Measurements from ENCODE around the gene NFKBIB. TPM values are rescaled to one million over a fixed set of nuclear protein-coding genes. Genes with fewer than 3 reads are reported as not detected.

Gene NFKBIB
- total and polyA plus RNA-seq, 2 of the 13 experiments (the other 11 are each of a cell fraction or from before 2014, with no cell fraction given), result 8.6 to 14.9 TPM

DNA sequence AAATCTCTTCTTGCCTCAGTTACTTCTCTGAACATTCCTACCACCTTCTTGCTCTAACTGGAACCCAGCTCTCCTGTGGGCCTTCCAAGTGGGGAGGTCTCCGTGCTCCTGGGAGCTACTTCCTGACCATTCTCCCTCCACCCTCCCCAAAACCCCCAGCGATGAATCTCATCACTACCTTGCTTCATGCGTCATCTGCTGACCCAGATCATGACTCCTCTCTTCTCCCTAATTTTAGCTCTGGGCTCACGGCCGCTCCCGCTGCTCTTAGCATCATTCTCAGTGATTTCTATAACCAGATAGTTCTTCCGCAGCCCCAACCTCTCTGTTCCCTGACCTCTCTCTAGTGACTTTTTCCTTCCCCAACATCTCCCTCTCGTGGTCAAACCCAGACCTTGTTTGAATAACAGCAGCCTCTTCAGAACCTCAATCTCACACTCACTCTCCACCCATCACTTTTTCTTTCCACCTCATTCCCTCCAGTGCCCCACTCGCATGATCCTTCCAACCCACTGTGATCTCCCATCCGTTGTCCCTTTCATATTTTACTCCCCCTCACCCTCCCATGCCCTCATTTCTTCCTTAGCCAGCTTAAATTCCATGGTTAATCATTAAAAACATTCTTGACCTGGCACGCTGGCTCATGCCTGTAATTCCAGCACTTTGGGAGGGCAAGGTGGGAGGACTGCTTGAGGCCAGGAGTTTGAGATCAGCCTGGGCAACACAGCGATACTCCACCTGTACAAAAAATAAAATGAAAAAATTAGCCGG lies 52.8 kb downstream of the NFKBIB start (continued):
- TF ChIP-seq TBX2 (CRISPR knock-in tag; IDR thresholded peaks at IDR 0.05; ENCODE audit: borderline replicate concordance), result peak; percentile 28; the same call in 1 of the 2 replicates
- peak; percentile 88 for TF ChIP-seq RBM22 (optimal IDR thresholded peaks at IDR 0.05; ENCODE audit: low read length)
- 0 out of 2 replicates have a peak, but pooled peaks have one; percentile 19 for TF ChIP-seq ZBTB38 (CRISPR knock-in tag; IDR thresholded peaks at IDR 0.05)
- TF ChIP-seq, protein P1, sequence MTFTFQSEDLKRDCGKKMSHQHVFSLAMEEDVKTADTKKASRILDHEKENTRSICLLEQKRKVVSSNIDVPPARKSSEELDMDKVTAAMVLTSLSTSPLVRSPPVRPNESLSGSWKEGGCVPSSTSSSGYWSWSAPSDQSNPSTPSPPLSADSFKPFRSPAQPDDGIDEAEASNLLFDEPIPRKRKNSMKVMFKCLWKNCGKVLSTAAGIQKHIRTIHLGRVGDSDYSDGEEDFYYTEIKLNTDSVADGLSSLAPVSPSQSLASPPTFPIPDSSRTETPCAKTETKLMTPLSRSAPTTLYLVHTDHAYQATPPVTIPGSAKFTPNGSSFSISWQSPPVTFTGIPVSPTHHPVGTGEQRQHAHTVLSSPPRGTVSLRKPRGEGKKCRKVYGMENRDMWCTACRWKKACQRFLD (CRISPR knock-in tag; IDR thresholded peaks at IDR 0.05; ENCODE audit: borderline replicate concordance), result no peak
- no peak for TF ChIP-seq ZNF124 (CRISPR knock-in tag; IDR thresholded peaks at IDR 0.05)
- no peak for TF ChIP-seq ZNF598 (CRISPR knock-in tag; IDR thresholded peaks at IDR 0.05; ENCODE audit: borderline replicate concordance)
- no peak for TF ChIP-seq CCDC6 (CRISPR knock-in tag; IDR thresholded peaks at IDR 0.05)
- no peak for TF ChIP-seq ZMAT3 (CRISPR knock-in tag; conservative IDR thresholded peaks at IDR 0.05)
- TF ChIP-seq ZNF703 (CRISPR knock-in tag; IDR thresholded peaks at IDR 0.05; ENCODE audit: borderline replicate concordance), result no peak
- TF ChIP-seq POLR2G (IDR thresholded peaks at IDR 0.05; ENCODE audit: low read depth, low read length), result peak; percentile 59
- 0 out of 2 replicates have a peak, but pooled peaks have one; percentile 21 for TF ChIP-seq ZNF232 (CRISPR knock-in tag; IDR thresholded peaks at IDR 0.05; ENCODE audit: borderline replicate concordance)
- no peak for TF ChIP-seq TRIM24 (CRISPR knock-in tag; IDR thresholded peaks at IDR 0.05)
- TF ChIP-seq TEAD3 (CRISPR knock-in tag; optimal IDR thresholded peaks at IDR 0.05; ENCODE audit: borderline replicate concordance), result peak; percentile 95
- no peak for TF ChIP-seq PRPF4 (IDR thresholded peaks at IDR 0.05; ENCODE audit: low read depth, low read length, poor library complexity, severe bottlenecking)
- TF ChIP-seq THAP11 (CRISPR knock-in tag; IDR thresholded peaks at IDR 0.05), result 0 out of 2 replicates have a peak, but pooled peaks have one; percentile 35
- TF ChIP-seq STAT5B (CRISPR knock-in tag; IDR thresholded peaks at IDR 0.05), result no peak
